ENCODE measurements around the gene MARF1. TPM values are rescaled to one million over a fixed set of nuclear protein-coding genes. Genes with fewer than 3 reads are reported as not detected.
A peak's percentile ranks its signal among the peaks of the same experiment; 100 is the strongest.
"Not testable (repeated sequence)": the region's sequence is repeated elsewhere in the genome, so short reads cannot be mapped to it uniquely, and the experiment has no call there.

The MARF1 gene
- total RNA-seq, 1 donor from 2014 or later = 50.8 TPM

DNA sequence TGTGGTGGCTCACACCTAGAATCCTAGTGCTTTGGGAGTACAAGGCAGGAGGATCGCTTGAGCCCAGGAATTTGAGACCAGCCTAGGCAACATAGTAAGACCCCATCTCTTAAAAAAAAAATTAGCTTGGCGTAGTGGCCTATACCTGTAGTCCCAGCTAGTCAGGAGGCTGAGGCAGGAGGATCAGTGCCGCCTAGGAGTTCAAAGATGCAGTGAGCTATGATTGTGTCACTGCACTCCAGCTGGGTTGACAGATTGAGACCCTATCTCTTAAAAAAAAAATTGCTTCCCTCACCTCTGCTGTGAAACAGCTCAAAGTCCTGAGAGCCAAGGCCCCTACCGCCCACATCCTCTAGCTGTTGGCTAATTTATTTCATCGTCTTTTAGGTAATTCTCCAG lies 17.2 kb upstream of the MARF1 start:
- H3K27me3 Mint-ChIP-seq (ENCODE audit: low read depth) = no peaks in the 10 kb centered on the region
- H3K36me3 Mint-ChIP-seq (ENCODE audit: low read depth) = peaks cover 7% of the 10 kb centered on the region
- peak overlapping the region; percentile 69 for H3K27ac Mint-ChIP-seq (ENCODE audit: unreplicated experiment)
- peak; percentile 2 for DNase-seq (ENCODE audit: low spot score)
- peaks cover 6% of the 10 kb centered on the region for H3K4me1 Mint-ChIP-seq (ENCODE audit: low read depth)
- H3K9me3 Mint-ChIP-seq (ENCODE audit: low read depth) = no peaks in the 10 kb centered on the region
- H3K4me3 Mint-ChIP-seq (ENCODE audit: unreplicated experiment) = no peak overlapping the region
- TF ChIP-seq, protein P1, sequence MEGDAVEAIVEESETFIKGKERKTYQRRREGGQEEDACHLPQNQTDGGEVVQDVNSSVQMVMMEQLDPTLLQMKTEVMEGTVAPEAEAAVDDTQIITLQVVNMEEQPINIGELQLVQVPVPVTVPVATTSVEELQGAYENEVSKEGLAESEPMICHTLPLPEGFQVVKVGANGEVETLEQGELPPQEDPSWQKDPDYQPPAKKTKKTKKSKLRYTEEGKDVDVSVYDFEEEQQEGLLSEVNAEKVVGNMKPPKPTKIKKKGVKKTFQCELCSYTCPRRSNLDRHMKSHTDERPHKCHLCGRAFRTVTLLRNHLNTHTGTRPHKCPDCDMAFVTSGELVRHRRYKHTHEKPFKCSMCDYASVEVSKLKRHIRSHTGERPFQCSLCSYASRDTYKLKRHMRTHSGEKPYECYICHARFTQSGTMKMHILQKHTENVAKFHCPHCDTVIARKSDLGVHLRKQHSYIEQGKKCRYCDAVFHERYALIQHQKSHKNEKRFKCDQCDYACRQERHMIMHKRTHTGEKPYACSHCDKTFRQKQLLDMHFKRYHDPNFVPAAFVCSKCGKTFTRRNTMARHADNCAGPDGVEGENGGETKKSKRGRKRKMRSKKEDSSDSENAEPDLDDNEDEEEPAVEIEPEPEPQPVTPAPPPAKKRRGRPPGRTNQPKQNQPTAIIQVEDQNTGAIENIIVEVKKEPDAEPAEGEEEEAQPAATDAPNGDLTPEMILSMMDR (IDR thresholded peaks at IDR 0.05) = no peak

DNA sequence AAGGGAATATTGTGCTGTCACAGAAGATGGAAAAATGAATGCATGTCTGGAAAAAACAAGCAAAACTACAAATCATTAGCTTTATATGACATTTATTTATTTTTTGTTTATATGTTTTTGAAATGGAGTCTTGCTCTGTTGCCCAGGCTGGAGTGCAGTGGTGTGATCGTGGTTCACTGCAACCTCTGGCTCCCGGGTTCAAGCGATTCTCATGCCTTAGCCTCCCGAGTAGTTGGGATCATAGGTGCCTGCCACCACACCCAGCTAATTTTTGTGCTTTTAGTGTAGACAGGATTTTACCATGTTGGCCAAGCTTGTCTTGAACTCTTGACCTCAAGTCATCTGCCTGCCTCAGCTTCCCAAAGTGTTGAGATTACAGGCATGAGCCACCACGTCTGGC lies 15.6 kb upstream of the MARF1 start:
- peaks cover 11% of the 10 kb centered on the region for H3K4me1 Mint-ChIP-seq (ENCODE audit: low read depth)
- H3K9me3 Mint-ChIP-seq (ENCODE audit: low read depth) = no peaks in the 10 kb centered on the region
- H3K4me3 Mint-ChIP-seq (ENCODE audit: unreplicated experiment) = no peak overlapping the region
- peaks cover 7% of the 10 kb centered on the region for H3K36me3 Mint-ChIP-seq (ENCODE audit: low read depth)
- TF ChIP-seq, protein P1 (IDR thresholded peaks at IDR 0.05) = no peak
- H3K27me3 Mint-ChIP-seq (ENCODE audit: low read depth) = no peaks in the 10 kb centered on the region
- peak; percentile 13 for DNase-seq (ENCODE audit: low spot score)
- no peak overlapping the region for H3K27ac Mint-ChIP-seq (ENCODE audit: unreplicated experiment)

DNA sequence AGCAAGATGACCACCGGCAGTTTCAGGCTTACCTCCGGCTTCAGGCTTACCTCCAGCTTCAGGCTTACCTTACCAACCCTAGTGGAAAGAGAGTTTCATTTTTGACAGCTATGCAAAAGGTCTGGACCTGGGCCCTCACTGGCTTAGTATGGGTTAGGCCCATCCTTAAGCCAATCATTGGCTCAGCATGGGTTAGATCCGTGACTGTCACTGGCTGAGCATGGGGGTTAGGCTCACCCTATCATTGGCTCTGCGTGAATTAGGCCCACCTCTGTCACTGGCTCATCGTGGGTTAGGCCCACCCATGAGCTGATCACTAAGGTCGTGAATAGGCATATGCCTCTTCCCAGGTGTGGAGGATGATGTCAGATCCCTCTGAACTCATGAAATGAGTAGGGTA lies 15.2 kb upstream of the MARF1 start:
- H3K9me3 Mint-ChIP-seq (ENCODE audit: low read depth) = no peaks in the 10 kb centered on the region
- no peak overlapping the region for H3K27ac Mint-ChIP-seq (ENCODE audit: unreplicated experiment)
- peaks cover 15% of the 10 kb centered on the region for H3K4me1 Mint-ChIP-seq (ENCODE audit: low read depth)
- no peaks in the 10 kb centered on the region for H3K27me3 Mint-ChIP-seq (ENCODE audit: low read depth)
- no peak overlapping the region for H3K4me3 Mint-ChIP-seq (ENCODE audit: unreplicated experiment)
- H3K36me3 Mint-ChIP-seq (ENCODE audit: low read depth) = peaks cover 7% of the 10 kb centered on the region
- DNase-seq (ENCODE audit: low spot score) = no peak
- TF ChIP-seq, protein P1 (IDR thresholded peaks at IDR 0.05) = no peak

DNA sequence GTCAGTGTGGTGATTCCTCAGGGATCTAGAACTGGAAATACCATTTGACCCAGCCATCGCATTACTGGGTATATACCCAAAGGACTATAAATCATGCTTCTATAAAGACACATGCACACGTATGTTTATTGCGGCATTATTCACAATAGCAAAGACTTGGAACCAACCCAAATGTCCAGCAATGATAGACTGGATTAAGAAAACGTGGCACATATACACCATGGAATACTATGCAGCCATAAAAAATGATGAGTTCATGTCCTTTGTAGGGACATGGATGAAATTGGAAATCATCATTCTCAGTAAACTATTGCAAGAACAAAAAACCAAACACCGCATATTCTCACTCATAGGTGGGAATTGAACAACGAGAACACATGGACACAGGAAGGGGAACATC lies 12.6 kb upstream of the MARF1 start:
- not testable (repeated sequence) for H3K27ac Mint-ChIP-seq (ENCODE audit: unreplicated experiment); H3K4me3 Mint-ChIP-seq (ENCODE audit: unreplicated experiment); H3K9me3 Mint-ChIP-seq (ENCODE audit: low read depth); DNase-seq (ENCODE audit: low spot score); H3K36me3 Mint-ChIP-seq (ENCODE audit: low read depth); H3K27me3 Mint-ChIP-seq (ENCODE audit: low read depth)
- H3K4me1 Mint-ChIP-seq (ENCODE audit: low read depth) = peaks cover 29% of the 10 kb centered on the region

DNA sequence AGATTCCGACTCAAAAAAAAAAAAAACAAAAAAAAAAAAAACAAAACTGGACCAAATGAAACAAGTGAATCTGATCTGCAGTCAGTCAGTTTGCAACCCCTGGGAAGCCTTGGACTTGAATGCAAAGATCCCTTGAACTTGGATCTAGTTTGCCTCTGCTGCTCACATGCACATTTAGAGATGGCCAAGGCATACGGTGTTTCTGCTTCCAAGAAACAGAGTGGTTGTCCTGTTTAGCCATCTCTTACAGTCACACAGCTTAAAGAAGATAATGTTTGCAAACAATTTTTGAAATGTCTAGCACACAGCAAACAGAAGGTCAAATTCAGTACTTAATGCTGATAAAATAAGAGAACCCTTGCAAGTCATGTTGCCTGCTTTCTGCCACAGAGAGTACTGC lies 11.6 kb upstream of the MARF1 start:
- DNase-seq (ENCODE audit: low spot score) = no peak
- H3K27me3 Mint-ChIP-seq (ENCODE audit: low read depth) = no peaks in the 10 kb centered on the region
- TF ChIP-seq, protein P1 (IDR thresholded peaks at IDR 0.05) = no peak
- H3K9me3 Mint-ChIP-seq (ENCODE audit: low read depth) = no peaks in the 10 kb centered on the region
- peaks cover 28% of the 10 kb centered on the region for H3K4me1 Mint-ChIP-seq (ENCODE audit: low read depth)
- peaks cover 1% of the 10 kb centered on the region for H3K36me3 Mint-ChIP-seq (ENCODE audit: low read depth)
- no peak overlapping the region for H3K27ac Mint-ChIP-seq (ENCODE audit: unreplicated experiment)
- H3K4me3 Mint-ChIP-seq (ENCODE audit: unreplicated experiment) = no peak overlapping the region

DNA sequence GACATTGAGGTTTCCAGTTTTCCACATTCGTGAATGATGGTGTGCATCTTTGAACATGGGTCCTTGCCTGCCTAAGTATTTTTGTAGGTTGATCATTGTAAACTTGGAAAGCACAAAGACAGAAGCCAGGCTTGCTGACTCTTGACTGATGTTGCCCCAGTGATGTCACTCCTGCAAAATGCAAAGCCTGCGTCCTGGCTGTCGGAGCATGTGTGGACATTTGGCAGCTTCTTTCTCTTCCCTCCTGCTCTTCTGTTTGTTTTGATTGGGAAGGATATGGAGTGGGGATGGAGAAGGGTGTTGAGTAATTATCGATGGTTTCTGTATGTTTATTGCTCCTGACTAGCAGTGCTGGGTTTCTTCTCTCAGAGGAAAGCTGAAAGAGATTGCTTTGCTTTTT lies 10.3 kb upstream of the MARF1 start:
- H3K4me1 Mint-ChIP-seq (ENCODE audit: low read depth) = peaks cover 31% of the 10 kb centered on the region
- TF ChIP-seq, protein P1 (IDR thresholded peaks at IDR 0.05) = no peak
- DNase-seq (ENCODE audit: low spot score) = no peak
- H3K27me3 Mint-ChIP-seq (ENCODE audit: low read depth) = no peaks in the 10 kb centered on the region
- H3K27ac Mint-ChIP-seq (ENCODE audit: unreplicated experiment) = peak overlapping the region; percentile 78
- no peaks in the 10 kb centered on the region for H3K9me3 Mint-ChIP-seq (ENCODE audit: low read depth)
- H3K4me3 Mint-ChIP-seq (ENCODE audit: unreplicated experiment) = peak overlapping the region; percentile 16
- H3K36me3 Mint-ChIP-seq (ENCODE audit: low read depth) = peaks cover 1% of the 10 kb centered on the region
